ENCODE results near the gene PHYKPL. TPM values are rescaled to one million over a fixed set of nuclear protein-coding genes. Genes with fewer than 3 reads are reported as not detected.

Gene PHYKPL
- total and polyA plus RNA-seq, 12 donors, result 15.0 to 125 (median 62.4) TPM

DNA sequence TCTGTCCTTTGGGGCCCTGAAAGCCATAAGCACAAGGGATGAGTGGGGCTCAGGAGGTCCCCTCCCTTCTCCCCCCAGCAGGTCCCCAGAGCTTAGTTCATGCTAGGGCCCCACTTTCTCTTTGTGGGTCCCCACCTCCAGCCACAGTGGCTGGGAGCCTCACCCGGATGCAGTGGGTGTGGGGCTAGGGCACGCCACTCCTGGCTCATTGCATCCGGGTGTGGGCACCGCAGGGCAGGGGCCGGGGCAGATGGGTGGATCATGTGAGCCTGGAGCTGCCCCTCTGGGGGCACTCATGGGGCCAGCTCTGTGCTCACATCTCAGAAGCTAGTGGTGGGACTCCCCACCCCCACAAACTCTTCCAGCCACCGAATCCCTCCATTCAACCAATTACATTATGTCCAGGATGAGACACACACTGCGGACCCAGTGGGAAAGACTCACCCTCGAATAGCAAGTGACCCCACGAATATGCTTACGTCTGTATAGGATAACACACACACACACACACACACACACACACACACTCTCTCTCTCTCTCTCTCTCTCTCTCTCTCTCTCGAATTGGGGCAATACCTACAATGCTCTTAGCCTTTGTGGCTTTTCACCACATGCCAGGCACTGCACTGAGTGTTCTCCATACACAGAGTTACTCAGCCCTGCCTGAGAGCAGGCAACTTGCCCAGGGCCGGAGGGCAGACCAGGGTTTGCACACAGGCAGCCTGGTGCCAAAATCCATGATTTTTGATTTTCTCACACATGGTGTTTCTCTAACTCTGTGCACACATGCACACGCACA is 16.8 kb upstream of the PHYKPL start:
- no peaks in the 10 kb centered on the region for H3K9me3 ChIP-seq (replicated peaks in 1 of 3)
- no peaks in the 10 kb centered on the region for H3K27me3 ChIP-seq
- H3K27ac ChIP-seq, result no peak overlapping the region
- no peak for DNase-seq
- no peaks in the 10 kb centered on the region for H3K36me3 ChIP-seq (replicated peaks in 1 of 2)
- no peaks in the 10 kb centered on the region for H3K4me1 ChIP-seq (replicated peaks in 1 of 2)
- TF ChIP-seq POLR2A (IDR thresholded peaks at IDR 0.05), result no peak
- TF ChIP-seq, protein P1, sequence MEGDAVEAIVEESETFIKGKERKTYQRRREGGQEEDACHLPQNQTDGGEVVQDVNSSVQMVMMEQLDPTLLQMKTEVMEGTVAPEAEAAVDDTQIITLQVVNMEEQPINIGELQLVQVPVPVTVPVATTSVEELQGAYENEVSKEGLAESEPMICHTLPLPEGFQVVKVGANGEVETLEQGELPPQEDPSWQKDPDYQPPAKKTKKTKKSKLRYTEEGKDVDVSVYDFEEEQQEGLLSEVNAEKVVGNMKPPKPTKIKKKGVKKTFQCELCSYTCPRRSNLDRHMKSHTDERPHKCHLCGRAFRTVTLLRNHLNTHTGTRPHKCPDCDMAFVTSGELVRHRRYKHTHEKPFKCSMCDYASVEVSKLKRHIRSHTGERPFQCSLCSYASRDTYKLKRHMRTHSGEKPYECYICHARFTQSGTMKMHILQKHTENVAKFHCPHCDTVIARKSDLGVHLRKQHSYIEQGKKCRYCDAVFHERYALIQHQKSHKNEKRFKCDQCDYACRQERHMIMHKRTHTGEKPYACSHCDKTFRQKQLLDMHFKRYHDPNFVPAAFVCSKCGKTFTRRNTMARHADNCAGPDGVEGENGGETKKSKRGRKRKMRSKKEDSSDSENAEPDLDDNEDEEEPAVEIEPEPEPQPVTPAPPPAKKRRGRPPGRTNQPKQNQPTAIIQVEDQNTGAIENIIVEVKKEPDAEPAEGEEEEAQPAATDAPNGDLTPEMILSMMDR (IDR thresholded peaks at IDR 0.05), result no peak
- H3K4me3 ChIP-seq, result no peak overlapping the region
- 65 to 78% (median 74%) methylated on average over 7 to 13 of the region's 13 CpGs for WGBS, 4 donors
- intact Hi-C loops (cut with DNase I), result no loop called here

DNA sequence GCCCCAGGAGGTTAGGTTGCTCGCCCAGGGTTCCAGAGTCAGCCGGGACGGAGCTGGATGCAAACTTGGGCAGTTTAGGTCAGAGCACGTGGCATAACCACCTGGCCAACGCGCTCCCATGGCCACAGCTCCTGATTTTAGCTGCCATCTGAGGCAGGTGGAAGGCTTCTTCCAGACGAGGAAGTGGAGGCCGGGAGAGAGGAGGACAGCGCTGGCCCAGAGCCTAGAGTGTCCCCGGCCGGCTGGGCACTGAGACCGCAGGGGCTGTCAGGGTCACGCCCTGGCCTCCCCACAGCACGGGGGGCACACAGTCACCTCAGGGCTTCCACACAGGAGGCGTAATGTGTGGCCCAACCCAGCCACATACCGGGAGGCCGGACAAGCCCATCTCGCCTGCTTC is 16.1 kb upstream of the PHYKPL start:
- Histone ChIP-seq H3K9me3 (replicated peaks in 1 of 3) (no peaks in the 10 kb centered on the region), H3K4me1 (replicated peaks in 1 of 2) (no peaks in the 10 kb centered on the region), H3K27me3 (no peaks in the 10 kb centered on the region), H3K4me3 (no peak overlapping the region), H3K27ac (no peak overlapping the region), H3K36me3 (replicated peaks in 1 of 2) (no peaks in the 10 kb centered on the region)
- no peak for DNase-seq
- intact Hi-C loops (cut with DNase I), result no loop called here
- no peak for TF ChIP-seq POLR2A (IDR thresholded peaks at IDR 0.05)
- TF ChIP-seq, protein P1 (IDR thresholded peaks at IDR 0.05), result no peak
- 79 to 91% (median 90%) methylated on average over 10 to 18 of the region's 18 CpGs for WGBS, 4 donors

DNA sequence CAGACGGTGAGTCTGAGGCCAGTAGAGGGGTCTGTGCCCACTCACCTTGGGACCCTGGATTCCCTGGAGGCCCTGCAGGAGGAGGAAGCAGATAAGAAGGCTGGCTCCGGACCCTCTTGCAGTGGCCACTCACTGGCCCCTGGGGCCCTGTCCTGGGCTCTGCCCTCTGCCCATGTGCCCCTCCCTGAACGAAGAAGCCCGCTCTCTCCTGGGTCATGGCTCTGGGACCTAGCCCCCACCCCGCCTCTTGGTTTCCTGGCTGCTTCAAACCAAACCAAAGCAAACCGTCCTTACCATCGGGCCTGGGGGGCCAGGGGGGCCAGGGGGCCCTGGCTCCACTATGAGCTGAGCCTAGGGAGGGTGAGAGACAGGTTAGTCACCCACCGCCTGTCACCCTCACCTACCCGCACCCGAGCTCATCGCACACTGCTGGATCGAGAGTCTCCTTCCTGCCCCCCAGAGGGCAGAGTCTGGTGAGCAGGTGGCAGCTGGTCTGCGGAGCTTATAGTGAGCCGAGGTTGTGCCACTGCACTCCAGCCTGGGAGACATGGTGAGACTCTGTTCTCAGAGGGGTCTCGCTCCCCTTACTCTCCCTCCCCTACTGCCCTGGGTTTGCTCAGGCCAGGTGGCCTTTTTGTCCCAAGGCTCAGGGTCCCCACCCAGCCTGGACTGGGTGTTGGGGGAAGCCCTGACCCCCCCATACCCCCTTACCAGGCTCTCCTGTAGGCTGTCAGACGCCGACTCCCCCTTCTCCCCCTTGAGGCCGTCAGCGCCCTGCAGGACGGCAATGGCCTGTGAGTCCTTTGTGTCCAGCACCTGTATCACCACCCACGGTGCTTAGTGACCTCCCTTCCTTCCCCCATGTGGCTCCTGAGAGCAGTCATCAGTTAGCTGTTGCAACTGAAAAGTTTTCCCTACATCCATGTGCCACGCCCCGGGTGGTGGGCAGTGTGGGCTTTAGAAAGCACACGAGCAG is 15.2 kb upstream of the PHYKPL start:
- no peaks in the 10 kb centered on the region for H3K27me3 ChIP-seq
- TF ChIP-seq, protein P1 (IDR thresholded peaks at IDR 0.05), result no peak
- TF ChIP-seq POLR2A (IDR thresholded peaks at IDR 0.05), result no peak

DNA sequence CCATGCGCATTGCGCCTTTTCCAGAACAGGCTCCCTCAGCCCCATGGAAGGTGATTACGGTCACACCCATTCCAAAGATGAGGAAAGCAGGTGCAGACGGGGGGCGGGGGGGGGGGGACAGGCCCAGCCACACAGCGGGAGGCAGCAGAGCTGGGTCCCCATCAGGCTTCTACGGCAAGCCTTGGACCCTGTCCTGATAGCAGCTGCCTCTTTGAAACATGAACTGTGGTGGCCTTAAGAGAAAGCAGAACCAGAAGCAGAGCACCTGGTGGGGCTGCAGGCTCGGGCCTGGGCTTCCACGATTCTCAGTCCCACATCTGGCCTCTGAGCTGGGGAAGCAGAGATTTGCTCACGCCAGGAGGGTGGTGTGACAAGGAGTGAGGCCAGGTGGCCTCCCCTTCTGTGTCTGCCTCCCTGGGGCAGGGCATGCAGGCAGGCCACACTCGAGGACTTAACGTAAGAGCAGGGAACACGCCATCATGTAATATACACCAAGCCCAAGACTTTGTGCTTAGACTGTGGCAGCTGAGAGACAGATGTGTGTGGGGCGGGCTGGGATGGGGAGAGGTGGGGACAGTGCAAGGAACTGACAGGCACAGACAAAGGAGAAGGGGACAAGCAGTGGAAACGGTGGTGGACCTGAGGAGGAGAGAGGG is 14.2 kb upstream of the PHYKPL start:
- 68 to 82% (median 77%) methylated on average over 9 to 15 of the region's 15 CpGs for WGBS, 4 donors
- Histone ChIP-seq H3K36me3 (replicated peaks in 1 of 2) (no peaks in the 10 kb centered on the region), H3K27me3 (no peaks in the 10 kb centered on the region), H3K4me1 (replicated peaks in 1 of 2) (no peaks in the 10 kb centered on the region), H3K4me3 (no peak overlapping the region), H3K27ac (no peak overlapping the region), H3K9me3 (replicated peaks in 1 of 3) (no peaks in the 10 kb centered on the region)
- no peak for DNase-seq
- TF ChIP-seq, protein P1 (IDR thresholded peaks at IDR 0.05), result no peak
- no peak for TF ChIP-seq POLR2A (IDR thresholded peaks at IDR 0.05)
- intact Hi-C loops (cut with DNase I), result no loop called here

More for the DNA sequence above, 15.2 kb upstream of the PHYKPL start:
- Histone ChIP-seq H3K9me3 (replicated peaks in 1 of 3) (no peaks in the 10 kb centered on the region), H3K4me3 (no peak overlapping the region), H3K4me1 (replicated peaks in 1 of 2) (no peaks in the 10 kb centered on the region), H3K36me3 (replicated peaks in 1 of 2) (no peaks in the 10 kb centered on the region), H3K27ac (no peak overlapping the region)
- intact Hi-C loops (cut with DNase I), result no loop called here
- WGBS, 4 donors, result 74 to 87% (median 79%) methylated on average over 17 to 24 of the region's 24 CpGs
- DNase-seq, result no peak

All from adrenal gland (tissue), 12 donors.